AG04449 (cell line): Measurements from ENCODE around the gene ITPRID2.
"Not testable (repeated sequence)": the region's sequence is repeated elsewhere in the genome, so short reads cannot be mapped to it uniquely, and the experiment has no call there.

Experiments used
- CTCF ChIA-PET: fragments of 350-600 bp; formaldehyde crosslinking; extraction: SDS; loops from one replicate; lab custom pipeline; 2021; ENCODE audit warnings: antibody characterized with exemption; lab: Yijun Ruan, JAX
- POLR2A ChIA-PET: fragments of 400-600, 350-600 bp; formaldehyde crosslinking; extraction: SDS; loops from one replicate; lab custom pipeline; 2020; ENCODE audit warnings: antibody characterized with exemption, inconsistent platforms; lab: Yijun Ruan, JAX
- DNase-seq: peaks from one replicate; pipeline ENCODE4 v3.0.0-alpha.2; 2010; ENCODE audit warnings: low read depth, low spot score
- H3K4me3 ChIP-seq: 2 replicates; pipeline ENCODE4 v1.5.1; 2011; ENCODE audit warnings: low read depth, mild to moderate bottlenecking, control low read depth, low read length
- TF ChIP-seq, protein P1 (sequence below): IDR thresholded peaks from one replicate; pipeline ENCODE4 v1.5.1; 2011; ENCODE audit warnings: mild to moderate bottlenecking, moderate library complexity, low read length, control low read depth, inconsistent platforms; ENCODE audit not compliant: insufficient read depth; ENCODE audit errors: missing control alignments

The ITPRID2 gene

DNA sequence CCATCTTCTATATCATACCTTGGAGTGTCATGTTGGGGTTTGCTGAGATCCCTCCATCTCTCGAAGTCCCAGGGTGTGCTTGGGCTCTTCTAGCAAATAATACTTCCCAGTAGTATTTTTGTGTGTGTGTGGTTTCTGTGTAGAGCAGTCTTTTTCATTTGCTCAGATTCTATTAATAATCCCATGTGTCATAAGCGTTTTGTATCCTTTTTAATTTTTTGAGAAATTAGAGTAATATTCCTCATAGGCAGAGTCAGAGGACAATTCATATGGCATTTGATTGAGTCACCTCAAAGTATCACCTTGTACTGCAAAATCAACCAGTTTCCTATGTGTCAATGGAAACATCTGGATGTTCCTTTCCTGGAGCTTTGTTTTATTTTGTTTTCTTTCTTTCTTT is 56.7 kb downstream of the ITPRID2 start:
- ChIA-PET CTCF (interaction anchor here (1.0 to 3.4 kb wide), 5 partner anchors 10 to 129 kb away, joined by 3 to 14 read pairs (median 5); no protein-coding TSS in a partner anchor), POLR2A (no interaction called here)
- no peak for DNase-seq
- TF ChIP-seq, protein P1, sequence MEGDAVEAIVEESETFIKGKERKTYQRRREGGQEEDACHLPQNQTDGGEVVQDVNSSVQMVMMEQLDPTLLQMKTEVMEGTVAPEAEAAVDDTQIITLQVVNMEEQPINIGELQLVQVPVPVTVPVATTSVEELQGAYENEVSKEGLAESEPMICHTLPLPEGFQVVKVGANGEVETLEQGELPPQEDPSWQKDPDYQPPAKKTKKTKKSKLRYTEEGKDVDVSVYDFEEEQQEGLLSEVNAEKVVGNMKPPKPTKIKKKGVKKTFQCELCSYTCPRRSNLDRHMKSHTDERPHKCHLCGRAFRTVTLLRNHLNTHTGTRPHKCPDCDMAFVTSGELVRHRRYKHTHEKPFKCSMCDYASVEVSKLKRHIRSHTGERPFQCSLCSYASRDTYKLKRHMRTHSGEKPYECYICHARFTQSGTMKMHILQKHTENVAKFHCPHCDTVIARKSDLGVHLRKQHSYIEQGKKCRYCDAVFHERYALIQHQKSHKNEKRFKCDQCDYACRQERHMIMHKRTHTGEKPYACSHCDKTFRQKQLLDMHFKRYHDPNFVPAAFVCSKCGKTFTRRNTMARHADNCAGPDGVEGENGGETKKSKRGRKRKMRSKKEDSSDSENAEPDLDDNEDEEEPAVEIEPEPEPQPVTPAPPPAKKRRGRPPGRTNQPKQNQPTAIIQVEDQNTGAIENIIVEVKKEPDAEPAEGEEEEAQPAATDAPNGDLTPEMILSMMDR = no peak
- no peak overlapping the region for H3K4me3 ChIP-seq

GRCh38 chr2:181949047-181949446 is 57.5 kb downstream of the ITPRID2 start:
- CTCF ChIA-PET = interaction anchor here (1.0 to 3.4 kb wide), 5 partner anchors 10 to 129 kb away, joined by 3 to 14 read pairs (median 5); no protein-coding TSS in a partner anchor
- DNase-seq = no peak
- TF ChIP-seq, protein P1 = no peak

GRCh38 chr2:181952404-181953226 is 61.1 kb downstream of the ITPRID2 start:
- ChIA-PET CTCF (interaction anchor here (3.6 kb wide), 1 partner anchor 16 kb away, joined by 44 read pairs; no protein-coding TSS in a partner anchor), POLR2A (no interaction called here)
- DNase-seq = no peak
- H3K4me3 ChIP-seq = no peak overlapping the region
- TF ChIP-seq, protein P1 = no peak

More at GRCh38 chr2:181949047-181949446, 57.5 kb downstream of the ITPRID2 start:
- POLR2A ChIA-PET = no interaction called here
- H3K4me3 ChIP-seq = no peak overlapping the region

DNA sequence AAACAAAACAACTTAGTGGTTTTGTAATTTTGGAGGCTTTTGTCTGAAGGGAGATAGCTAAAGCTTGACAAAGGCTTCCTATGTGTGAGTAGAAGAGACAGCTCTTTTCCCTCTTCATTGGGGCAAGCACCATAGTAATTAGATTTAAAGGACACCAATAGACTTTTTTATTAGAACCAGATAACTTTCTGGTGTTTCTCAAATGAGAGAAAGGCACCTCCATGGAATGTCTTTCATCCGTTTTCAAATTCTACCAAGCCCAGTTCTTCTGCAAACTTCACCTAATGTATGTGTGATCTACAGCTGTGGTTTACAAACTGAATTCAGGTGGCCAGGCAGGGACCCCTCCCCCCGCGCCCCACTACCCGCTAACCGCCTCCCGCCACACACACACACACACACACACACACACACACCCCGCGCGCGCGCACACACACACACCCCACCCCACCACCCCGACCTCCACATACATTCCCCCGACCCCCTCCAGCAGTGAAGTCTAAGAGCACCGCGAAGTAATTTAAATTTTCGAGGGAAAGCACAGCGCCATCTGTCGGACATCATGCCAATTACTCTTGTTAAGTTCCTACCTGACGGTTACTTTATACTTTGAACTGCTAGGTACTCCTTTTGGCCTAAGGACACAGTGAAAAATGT is 62.5 kb downstream of the ITPRID2 start:
- POLR2A ChIA-PET = no interaction called here
- no peak for DNase-seq
- CTCF ChIA-PET = interaction anchor here (0.6 to 3.6 kb wide), 42 partner anchors 8 to 1829 kb away, joined by 3 to 44 read pairs (median 4); partner anchors contain the start of genes ITPRID2 and PPP1R1C
- TF ChIP-seq, protein P1 = peak; percentile 63
- peak overlapping the region; percentile 29 for H3K4me3 ChIP-seq

DNA sequence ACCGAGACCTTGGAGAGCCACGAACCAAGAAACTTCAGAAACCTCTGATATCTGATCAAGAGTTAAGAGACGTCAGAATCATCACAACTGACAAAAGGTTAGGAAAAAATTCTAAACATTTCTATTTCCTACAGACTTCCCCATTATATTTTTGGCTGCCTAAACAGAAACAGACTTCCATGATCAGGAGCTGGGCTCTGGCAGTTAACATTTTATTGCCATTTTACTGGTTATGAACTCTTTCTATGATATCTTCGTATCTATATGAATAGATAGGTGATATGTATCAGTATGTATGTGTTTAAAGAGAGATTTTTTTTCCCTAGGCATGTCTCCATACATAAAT is 63.0 kb downstream of the ITPRID2 start:
- no peak overlapping the region for H3K4me3 ChIP-seq
- POLR2A ChIA-PET = no interaction called here
- no peak for DNase-seq
- TF ChIP-seq, protein P1 = no peak
- CTCF ChIA-PET = interaction anchor here (0.7 to 3.6 kb wide), 34 partner anchors 8 to 1830 kb away, joined by 3 to 44 read pairs (median 4); partner anchors contain the start of gene ITPRID2

DNA sequence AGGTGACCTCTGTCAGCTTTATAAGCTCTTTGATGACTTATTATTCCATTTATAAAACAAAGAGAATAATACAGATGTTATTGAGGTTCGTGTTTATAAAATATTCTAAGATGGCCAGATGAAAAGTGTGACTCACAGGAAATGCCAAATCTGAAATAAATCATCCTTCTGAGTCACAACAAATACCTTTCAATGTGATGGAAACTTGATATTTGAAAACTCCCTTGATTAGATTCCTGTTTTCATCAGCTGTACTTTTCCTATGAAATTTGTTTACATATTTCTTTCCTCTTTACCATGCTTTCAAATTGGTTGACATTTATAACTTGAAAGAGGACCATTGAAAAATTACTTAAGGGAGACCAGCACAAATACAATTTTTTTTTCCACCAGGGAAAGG is 63.5 kb downstream of the ITPRID2 start:
- ChIA-PET CTCF (interaction anchor here (0.7 to 3.6 kb wide), 33 partner anchors 7 to 1830 kb away, joined by 3 to 44 read pairs (median 4); partner anchors contain the start of gene ITPRID2), POLR2A (no interaction called here)
- no peak overlapping the region for H3K4me3 ChIP-seq
- TF ChIP-seq, protein P1 = no peak
- DNase-seq = no peak

DNA sequence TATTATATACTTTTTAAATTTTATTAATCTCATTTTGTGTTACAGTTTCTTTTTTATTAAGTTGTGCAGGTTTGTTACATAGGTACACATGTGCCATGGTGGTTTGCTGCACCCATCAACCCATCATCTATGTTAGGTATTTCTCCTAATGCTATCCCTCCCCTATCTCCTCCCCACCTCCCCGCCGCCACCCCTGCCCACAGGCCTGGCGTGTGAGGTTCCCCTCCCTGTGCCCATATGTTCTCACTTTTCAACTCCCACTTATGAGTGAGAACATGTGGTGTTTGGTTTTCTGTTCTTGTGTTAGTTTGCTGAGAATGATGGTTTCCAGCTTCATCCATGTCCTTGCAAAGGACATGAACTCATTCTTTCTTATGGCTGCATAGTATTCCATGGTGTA is 64.3 kb downstream of the ITPRID2 start:
- H3K4me3 ChIP-seq, POLR2A ChIA-PET, DNase-seq: not testable (repeated sequence)
- CTCF ChIA-PET = interaction anchor here (1.4 to 3.6 kb wide), 2 partner anchors 19 to 122 kb away, joined by 5 to 44 read pairs; no protein-coding TSS in a partner anchor
